ENCODE results near the gene SLN. TPM values are rescaled to one million over a fixed set of nuclear protein-coding genes. Genes with fewer than 3 reads are reported as not detected.

Gene SLN
- total and polyA plus RNA-seq, 2 donors (not counting 3 experiments of a cell fraction or from before 2014, with no cell fraction given), result 0.25 TPM; not detected in 1

DNA sequence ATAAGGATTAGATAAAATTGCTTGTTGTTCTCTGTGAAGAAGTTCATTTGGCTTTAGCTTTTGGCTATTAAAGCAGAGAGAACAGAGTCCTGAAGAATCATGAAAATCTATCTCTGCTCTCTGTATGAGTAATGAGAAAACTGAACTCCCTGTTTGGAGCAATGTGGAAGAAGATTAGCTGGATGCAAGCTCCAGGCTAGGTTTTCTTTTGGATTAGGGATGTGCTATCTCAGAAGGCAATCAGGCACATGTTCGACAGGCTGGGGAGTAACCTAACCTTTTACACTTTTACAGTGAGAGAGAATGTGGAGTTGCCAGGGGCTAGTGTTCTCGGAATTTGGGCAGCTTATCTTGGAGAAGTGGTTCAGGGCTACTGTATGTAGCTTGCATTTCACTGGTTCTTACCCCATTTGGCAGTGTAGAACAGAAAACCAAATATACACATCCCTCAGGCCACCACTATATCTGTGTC is 8.5 kb upstream of the SLN start:
- Histone ChIP-seq H3K27ac (ENCODE audit: insufficient read depth, low read depth, low read length) (no peak overlapping the region), H3K9me1 (replicated peaks; ENCODE audit: control insufficient read depth, extremely low read depth, insufficient read depth, low read length) (no peaks in the 10 kb centered on the region), H3K79me2 (ENCODE audit: control insufficient read depth, insufficient read depth, low read length) (no peaks in the 10 kb centered on the region), H3K36me3 (ENCODE audit: control insufficient read depth in 2 of 2, extremely low read depth in 1 of 2, insufficient read depth in 2 of 2, low read length in 2 of 2) (no peaks in the 10 kb centered on the region), H4K20me1 (replicated peaks; ENCODE audit: control insufficient read depth, extremely low read depth, insufficient read depth, low read length) (no peaks in the 10 kb centered on the region), H3K27me3 (ENCODE audit: control insufficient read depth in 2 of 2, insufficient read depth in 2 of 2, low read length in 2 of 2) (peaks cover 6 to 28% of the 10 kb centered on the region in 2 experiments), H3K9ac (replicated peaks; ENCODE audit: extremely low read depth, insufficient read depth, low read length) (no peak overlapping the region), H3K4me2 (ENCODE audit: insufficient read depth, low read length) (no peak overlapping the region), H2AFZ (ENCODE audit: low read depth, low read length) (no peak overlapping the region), H3K4me3 (replicated peaks in 1 of 3; ENCODE audit: insufficient read depth in 1 of 3, low read depth in 1 of 3, low read length in 3 of 3) (no peak overlapping the region), H3K9me3 (replicated peaks; ENCODE audit: control insufficient read depth, insufficient read depth, low read length) (no peaks in the 10 kb centered on the region), H3K4me1 (ENCODE audit: control insufficient read depth, extremely low read depth, insufficient read depth, low read length) (no peaks in the 10 kb centered on the region)
- DNase-seq (ENCODE audit: low read depth, low spot score) (no peak), FAIRE-seq (no peak)
- no TSS peak for BruUV-seq (replicated peaks)
- intact Hi-C loops (cut with micrococcal nuclease), result no loop called here
- no peak for TF ChIP-seq MAX (IDR thresholded peaks at IDR 0.05; ENCODE audit: insufficient read depth, insufficient read length)
- no peak for TF ChIP-seq POLR2AphosphoS5 (IDR thresholded peaks at IDR 0.05; ENCODE audit: insufficient read depth, low read depth, low read length)
- no peak for TF ChIP-seq FOS (IDR thresholded peaks at IDR 0.05; ENCODE audit: borderline replicate concordance, insufficient read depth, low read length)
- TF ChIP-seq CTCF (IDR thresholded peaks at IDR 0.05; ENCODE audit: extremely low read depth in 1 of 2, insufficient read depth in 1 of 2, low read depth in 1 of 2, low read length in 2 of 2), result no peak
- TF ChIP-seq MYC (IDR thresholded peaks at IDR 0.05; ENCODE audit: low read depth, low read length), result no peak
- no peak for TF ChIP-seq JUN (IDR thresholded peaks at IDR 0.05; ENCODE audit: borderline replicate concordance, insufficient read depth, insufficient read length, low read depth)
- TF ChIP-seq POLR2A (IDR thresholded peaks at IDR 0.05; ENCODE audit: low read depth, low read length), result no peak
- TF ChIP-seq EZH2 (IDR thresholded peaks at IDR 0.05; ENCODE audit: borderline replicate concordance, low read depth, low read length, severe bottlenecking), result no peak
- TF ChIP-seq GATA2 (IDR thresholded peaks at IDR 0.05; ENCODE audit: insufficient read depth, insufficient read length, low read depth, low read length), result no peak
- CTCF ChIA-PET, result interaction anchor here (1.0 kb wide), 1 partner anchor 10 kb away, joined by 3 read pairs; no protein-coding TSS in a partner anchor
- POLR2A ChIA-PET, result no interaction called here
- dilution Hi-C loops (cut with MboI; ENCODE audit: extremely low pct_ligation_motif_present, low sequenced_read_pairs), result no loop called here

All from endothelial cell of umbilical vein (primary cell).